GM18873 (cell line): ENCODE data around the gene GIPC2.
"Not testable (repeated sequence)": the region's sequence is repeated elsewhere in the genome, so short reads cannot be mapped to it uniquely, and the experiment has no call there.

Experiments
- ATAC-seq: cut with Tn5 transposase; IDR thresholded peaks from one replicate; pipeline ENCODE4 v1.9.1; 2021; ENCODE audit warnings: mild to moderate bottlenecking, moderate library complexity, moderate number of reproducible peaks; ENCODE audit not compliant: unreplicated experiment, low FRiP score

Gene GIPC2

GRCh38 chr1:78091886-78092285 is 46.1 kb downstream of the GIPC2 start:
- ATAC-seq, result no peak

- no peak for ATAC-seq
Measured at GRCh38 chr1:78092643-78093042, 46.9 kb downstream of the GIPC2 start.

DNA sequence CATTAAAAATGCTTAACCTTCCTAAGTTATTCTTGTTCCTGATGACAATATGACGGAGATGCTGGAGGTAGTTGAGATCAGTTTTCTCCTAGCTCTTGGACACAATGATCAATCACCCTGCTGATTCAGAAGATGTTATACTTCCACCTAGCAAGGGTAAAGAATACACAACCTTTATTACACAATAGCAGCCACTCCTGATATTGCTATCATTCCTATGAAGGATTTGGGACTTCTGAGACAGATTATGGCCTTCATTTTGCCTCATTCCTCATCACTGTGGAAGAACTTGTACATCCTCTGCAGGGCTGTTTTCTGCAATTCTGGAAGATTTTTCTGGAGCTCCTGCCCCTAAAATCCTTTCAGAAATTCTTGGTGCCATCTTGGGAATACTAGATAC is 47.8 kb downstream of the GIPC2 start:
- no peak for ATAC-seq

DNA sequence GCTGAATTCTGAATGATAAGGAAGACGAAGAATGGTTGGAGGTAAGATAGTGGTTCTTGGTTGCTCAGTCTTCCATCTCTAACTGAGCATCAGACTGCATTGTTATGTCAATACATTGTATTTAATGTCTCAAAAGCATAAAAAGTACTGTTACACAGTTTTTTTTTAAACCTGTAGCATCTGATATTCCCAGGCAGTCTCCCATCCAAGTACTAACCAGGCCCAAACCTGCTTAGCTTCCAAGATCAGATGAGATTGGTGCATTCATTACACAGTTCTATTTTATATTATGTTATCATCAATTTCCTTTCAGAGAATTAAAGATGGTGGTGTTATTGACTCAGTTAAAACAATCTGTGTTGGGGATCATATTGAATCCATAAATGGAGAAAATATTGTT is 48.9 kb downstream of the GIPC2 start:
- no peak for ATAC-seq

DNA sequence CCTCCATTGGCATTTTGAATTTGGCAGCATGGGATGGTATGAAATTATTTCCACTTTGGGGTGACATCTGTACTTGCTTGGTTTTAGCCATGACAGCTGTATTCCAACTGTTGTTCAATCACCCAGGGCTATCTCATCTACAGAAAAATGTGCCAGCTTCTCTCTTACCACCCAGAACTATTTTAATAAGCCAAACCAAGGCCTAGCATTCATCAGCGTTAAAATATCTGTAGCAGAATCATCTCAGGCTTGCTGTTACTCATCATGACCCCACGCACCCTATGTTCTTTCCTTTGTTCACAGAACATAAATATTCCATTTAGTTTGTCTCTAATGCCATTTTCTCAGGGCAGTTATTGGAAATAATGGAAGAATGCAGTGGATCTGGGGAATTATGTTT is 49.8 kb downstream of the GIPC2 start:
- ATAC-seq, result no peak

- ATAC-seq, result no peak
Measured at GRCh38 chr1:78096017-78096416, 50.3 kb downstream of the GIPC2 start.

GRCh38 chr1:78096976-78097375 is 51.2 kb downstream of the GIPC2 start:
- ATAC-seq, result no peak

DNA sequence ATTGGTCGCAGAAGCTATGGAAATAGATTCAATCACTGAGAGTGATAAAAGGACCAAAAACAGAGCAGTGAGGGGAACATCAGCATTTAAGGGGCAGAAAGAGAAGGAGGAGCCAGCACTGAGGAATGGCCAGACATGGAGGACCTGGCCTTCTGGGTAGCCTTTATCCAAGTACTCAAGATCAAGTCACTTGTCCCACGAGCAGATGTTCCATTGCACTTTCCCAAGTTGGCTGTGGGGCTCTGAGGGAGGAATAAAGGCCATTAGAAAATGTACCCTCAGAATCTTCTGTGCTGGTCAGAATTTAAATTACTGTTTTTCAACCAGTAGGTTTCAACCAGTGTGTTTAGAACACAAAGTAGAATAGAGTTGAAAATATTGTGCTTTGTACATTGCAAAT is 55.3 kb downstream of the GIPC2 start:
- no peak for ATAC-seq

- no peak for ATAC-seq
Measured at GRCh38 chr1:78101514-78101913, 55.7 kb downstream of the GIPC2 start.

- no peak for ATAC-seq
Measured at GRCh38 chr1:78102082-78102481, 56.3 kb downstream of the GIPC2 start.

- no peak for ATAC-seq
Measured at GRCh38 chr1:78102916-78103315, 57.1 kb downstream of the GIPC2 start.

DNA sequence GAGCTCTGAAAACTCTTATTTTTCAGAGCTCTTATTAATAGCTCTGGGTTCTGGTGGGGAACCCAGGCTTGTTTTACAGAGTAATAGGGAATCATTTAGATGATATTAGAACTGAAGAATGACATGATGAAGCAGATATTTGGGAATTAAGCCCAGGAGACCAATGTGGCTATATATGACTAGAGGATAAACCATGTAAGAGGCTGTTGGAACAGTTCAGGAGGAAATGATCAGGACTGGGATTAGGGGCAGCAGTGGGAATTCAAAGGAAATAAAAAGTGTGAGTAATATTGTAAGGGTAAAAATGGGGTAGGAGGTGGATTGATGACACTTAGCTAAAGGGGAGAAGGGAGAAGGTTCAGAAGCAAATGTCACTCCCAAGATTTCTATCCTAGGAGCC is 58.6 kb downstream of the GIPC2 start:
- no peak for ATAC-seq

GRCh38 chr1:78109659-78110058 is 63.9 kb downstream of the GIPC2 start:
- ATAC-seq, result not testable (repeated sequence)

DNA sequence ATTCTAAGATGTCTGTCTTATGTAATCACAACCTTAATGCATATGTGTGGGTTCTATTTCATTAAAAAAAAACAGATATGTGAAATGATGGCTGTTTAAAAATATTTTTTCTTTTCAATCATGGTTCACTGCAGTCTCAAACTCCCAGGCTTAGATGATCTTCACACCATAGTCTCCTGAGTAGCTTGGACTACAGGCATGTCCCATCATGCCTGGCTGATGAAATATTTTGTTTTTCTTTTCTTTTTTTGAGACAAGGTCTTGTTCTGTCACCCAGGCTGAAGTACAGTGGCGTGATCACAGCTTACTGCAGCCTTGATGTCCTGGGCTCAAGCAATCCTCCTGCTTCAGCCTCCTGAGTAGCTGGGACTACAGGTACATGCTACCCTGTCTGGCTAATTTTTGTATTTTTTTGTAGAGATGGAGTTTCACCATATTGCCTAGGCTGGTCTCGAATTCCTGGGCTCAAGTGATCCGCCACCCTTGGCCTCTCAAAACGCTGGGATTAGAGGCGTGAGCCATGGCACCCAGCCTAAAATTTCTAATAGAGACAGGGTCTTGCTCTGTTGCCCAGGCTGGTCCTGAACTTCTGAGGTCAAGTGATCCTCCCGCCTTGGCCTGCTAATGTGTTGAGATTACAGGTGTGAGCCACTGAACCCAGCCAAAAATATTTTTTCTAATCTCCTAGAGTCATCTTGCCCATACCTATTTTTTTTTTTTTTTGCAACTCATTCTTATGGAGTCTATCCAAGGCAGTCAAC is 67.6 kb downstream of the GIPC2 start:
- ATAC-seq, result no peak

GRCh38 chr1:78114034-78114956 is 68.5 kb downstream of the GIPC2 start:
- ATAC-seq, result peak; percentile 88

GRCh38 chr1:78120485-78120884 is 74.7 kb downstream of the GIPC2 start:
- ATAC-seq, result not testable (repeated sequence)

DNA sequence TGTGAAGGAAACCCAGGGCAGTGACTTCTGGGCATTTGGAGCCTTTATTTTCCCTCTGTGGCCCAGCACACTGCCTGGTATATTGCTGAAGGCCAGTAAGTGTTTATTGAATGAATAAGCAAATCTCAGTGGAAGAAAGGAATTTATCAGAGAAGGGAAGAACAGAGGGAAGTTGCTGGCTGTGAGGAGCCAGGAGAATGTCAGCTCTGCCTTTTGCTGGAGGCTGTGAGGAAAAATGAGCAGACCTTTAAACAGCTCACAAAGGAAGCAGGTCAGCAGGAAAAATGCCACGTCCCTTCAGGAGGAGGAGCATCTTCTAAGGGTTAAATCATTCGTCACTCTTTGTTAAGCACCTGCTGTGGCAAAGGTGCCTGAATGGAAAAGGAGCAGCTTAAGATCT is 75.9 kb downstream of the GIPC2 start:
- ATAC-seq, result no peak

- ATAC-seq, result no peak
Measured at GRCh38 chr1:78122389-78122788, 76.6 kb downstream of the GIPC2 start.

DNA sequence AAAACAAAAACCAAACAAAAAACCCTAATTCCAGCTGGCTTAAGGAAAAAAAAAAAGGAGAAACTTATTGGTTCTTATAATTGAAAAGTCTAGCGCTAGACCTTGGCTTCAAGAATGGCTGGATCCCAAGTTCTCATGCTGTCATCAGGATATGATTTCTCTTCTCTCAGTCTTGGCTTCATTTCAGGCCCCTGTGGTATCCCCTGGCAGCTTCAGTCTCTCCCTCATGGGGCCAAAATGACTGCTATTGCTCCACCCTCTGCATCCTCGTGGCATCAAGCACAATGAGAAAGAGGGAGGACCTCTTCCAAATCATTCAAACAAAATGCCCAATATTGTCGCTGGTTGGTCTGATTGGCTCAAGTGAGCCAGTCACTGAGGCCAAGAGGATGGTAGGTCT is 80.7 kb downstream of the GIPC2 start:
- no peak for ATAC-seq

DNA sequence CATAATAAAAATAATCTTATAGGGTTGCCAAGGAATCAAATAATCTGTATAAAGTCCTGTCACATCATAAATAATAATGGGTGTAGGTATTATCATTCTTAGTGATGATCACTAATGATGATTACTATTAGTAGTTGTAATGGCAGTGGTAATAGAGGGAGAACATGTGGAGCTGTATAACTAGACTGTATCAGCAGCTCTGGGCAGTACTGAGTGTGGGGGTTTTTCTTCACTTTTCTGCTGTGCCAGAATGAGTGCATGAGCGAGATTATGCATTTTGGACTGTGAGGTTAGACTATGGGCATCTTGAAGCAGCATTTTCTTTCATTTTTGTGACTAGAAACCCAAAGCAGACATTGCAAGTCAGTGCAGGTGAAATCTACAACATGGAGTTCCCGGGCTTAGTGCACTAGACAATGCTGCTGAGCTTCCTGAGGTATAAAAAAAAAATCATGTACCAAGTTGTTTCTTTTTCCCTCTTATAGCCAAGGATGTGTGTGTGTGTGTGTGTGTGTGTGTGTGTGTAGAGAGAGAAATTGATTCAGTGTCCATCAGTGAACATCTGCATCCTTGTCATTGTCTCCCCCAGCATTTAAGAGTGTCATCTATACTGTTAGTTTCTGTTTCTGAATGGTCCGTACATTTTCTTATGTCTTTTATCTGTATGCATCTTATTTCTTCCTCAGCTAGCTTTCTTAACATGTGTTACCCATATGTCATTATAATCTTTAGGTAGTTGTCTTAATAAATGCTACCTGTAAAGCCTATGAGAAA is 86.6 kb downstream of the GIPC2 start:
- ATAC-seq, result no peak

- no peak for ATAC-seq
Measured at GRCh38 chr1:78132948-78133322, 87.2 kb downstream of the GIPC2 start.
